Measurements from ENCODE around the gene RGS17.
"Not testable (repeated sequence)": the region's sequence is repeated elsewhere in the genome, so short reads cannot be mapped to it uniquely, and the experiment has no call there.

DNA sequence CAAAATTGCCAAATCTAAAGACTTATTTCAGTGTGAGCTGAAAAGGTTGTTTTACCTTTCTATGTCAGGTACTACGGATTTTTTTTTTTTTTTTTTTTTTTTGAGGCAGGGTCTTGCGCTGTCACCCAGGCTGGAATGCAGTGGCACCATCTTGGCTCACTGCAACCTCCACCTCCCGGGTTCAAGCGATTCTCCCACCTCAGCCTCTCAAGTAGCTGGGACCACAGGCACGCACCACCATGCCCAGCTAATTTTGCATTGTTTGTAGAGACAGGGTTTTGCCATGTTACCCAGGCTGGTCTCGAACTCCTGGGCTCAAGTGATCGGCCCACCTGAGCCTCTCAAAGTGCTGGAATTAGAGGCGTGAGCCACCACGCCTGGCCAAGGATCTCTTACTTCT lies 130.3 kb downstream of the RGS17 start:
- TF ChIP-seq, protein P1, sequence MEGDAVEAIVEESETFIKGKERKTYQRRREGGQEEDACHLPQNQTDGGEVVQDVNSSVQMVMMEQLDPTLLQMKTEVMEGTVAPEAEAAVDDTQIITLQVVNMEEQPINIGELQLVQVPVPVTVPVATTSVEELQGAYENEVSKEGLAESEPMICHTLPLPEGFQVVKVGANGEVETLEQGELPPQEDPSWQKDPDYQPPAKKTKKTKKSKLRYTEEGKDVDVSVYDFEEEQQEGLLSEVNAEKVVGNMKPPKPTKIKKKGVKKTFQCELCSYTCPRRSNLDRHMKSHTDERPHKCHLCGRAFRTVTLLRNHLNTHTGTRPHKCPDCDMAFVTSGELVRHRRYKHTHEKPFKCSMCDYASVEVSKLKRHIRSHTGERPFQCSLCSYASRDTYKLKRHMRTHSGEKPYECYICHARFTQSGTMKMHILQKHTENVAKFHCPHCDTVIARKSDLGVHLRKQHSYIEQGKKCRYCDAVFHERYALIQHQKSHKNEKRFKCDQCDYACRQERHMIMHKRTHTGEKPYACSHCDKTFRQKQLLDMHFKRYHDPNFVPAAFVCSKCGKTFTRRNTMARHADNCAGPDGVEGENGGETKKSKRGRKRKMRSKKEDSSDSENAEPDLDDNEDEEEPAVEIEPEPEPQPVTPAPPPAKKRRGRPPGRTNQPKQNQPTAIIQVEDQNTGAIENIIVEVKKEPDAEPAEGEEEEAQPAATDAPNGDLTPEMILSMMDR (IDR thresholded peaks at IDR 0.05): not testable (repeated sequence)
- not testable (repeated sequence) for TF ChIP-seq ZFX (IDR thresholded peaks at IDR 0.05; ENCODE audit: borderline replicate concordance)
